ENCODE results near the gene OR8S1.

DNA sequence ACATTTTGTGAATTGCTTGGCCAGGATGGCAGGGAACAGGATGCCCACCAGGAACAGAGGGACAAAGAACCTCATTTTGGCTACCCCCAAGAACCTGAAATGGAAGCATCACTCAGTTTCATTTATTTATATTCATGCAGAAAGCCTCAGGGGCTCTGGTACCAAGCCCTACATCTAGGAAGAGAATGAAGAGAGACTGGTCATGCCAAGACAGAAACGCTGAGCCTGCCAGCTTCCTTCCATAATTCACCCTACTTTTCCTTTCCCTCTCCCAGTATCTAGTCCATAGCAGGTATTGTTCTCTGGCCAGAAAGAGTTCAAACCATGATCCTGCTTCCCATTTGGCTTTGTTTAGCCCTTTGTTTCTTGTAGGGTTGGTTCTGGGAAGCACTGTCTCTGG is 44.5 kb downstream of the OR8S1 start, which contains the start of gene LALBA:
- TF ChIP-seq CTCF (IDR thresholded peaks at IDR 0.05) = no peak
- TF ChIP-seq POLR2AphosphoS5 (IDR thresholded peaks at IDR 0.05) = no peak

All from breast epithelium (tissue), 3 donors.